Kidney epithelial cell (primary cell): Measurements from ENCODE around the gene NVL. TPM values are rescaled to one million over a fixed set of nuclear protein-coding genes. Genes with fewer than 3 reads are reported as not detected.
"Not testable (repeated sequence)": the region's sequence is repeated elsewhere in the genome, so short reads cannot be mapped to it uniquely, and the experiment has no call there.

Experiments used
- DNase-seq: peaks from one replicate; pipeline ENCODE4 v3.0.0-alpha.2; 2010; ENCODE audit warnings: low read depth
- H3K27me3 ChIP-seq: 2 replicates; pipeline ENCODE4 v1.6.0; 2011; ENCODE audit warnings: low read length; ENCODE audit not compliant: control insufficient read depth, insufficient read depth
- H3K36me3 ChIP-seq: 2 replicates; pipeline ENCODE4 v1.5.1; 2011; ENCODE audit warnings: low read length; ENCODE audit not compliant: control insufficient read depth, insufficient read depth
- H3K4me3 ChIP-seq: 2 replicates; pipeline ENCODE4 v1.5.1; 2011; ENCODE audit warnings: low read depth, mild to moderate bottlenecking, control low read depth, low read length
- total RNA-seq: library from RNA; depleted of rRNA; stranded (reverse); fragments of >200 nt; gene quantifications from 2 replicates; pipeline ENCODE4 v1.2.3, GENCODE V29; 2015
- TF ChIP-seq, protein P1 (sequence below): IDR thresholded peaks from 2 replicates; pipeline ENCODE4 v1.5.1; 2011; ENCODE audit warnings: mild to moderate bottlenecking, moderate library complexity, low read length, control low read depth, inconsistent platforms; ENCODE audit not compliant: insufficient read depth, poor library complexity, severe bottlenecking

NVL gene
- total RNA-seq, 1 donor from 2014 or later, result 26.1 TPM

DNA sequence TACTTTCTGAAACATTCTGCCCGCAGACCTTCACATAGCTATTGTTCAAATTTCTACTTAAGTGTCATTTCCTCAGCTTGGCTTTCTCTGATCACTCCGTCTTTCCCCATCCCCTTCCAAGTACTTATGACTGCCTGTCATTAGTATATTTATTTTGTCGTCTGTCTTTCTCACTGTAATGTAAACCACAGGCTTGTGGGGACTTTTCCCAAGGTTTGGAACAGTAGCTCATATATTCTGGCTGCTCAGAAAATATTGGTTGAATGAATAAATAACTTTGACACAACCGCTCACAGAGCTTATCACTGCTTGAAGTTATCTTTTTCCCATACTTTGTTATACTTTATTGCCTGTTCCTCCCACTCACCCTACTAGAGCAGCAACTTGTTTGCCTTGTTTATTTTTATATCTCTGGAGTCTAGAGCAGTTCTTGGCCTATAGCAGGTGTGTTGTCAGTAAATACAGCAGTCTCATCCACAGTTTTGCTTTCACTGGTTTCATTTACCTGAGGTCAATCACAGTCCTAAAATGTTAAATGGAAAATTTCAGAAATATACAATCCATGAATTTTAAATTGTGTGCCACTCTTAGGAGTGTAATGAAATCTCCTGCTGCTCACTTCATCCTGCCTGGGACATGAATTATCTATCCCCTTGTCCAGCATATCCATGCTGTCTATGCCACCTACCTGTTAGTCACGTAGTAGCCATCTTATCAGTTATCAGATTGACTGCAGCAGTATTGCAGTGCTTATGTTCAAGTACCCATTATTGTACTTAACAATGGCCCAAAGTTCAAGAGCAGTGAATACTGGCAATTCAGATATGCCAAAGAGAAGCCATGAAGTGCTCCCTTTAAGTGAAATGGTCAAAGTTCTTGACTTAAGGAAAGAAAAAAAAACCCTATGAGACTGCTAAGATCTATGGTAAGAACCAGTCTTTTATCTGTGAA is 24.3 kb upstream of the NVL start:
- H3K27me3 ChIP-seq, result no peaks in the 10 kb centered on the region
- H3K4me3 ChIP-seq, result no peak overlapping the region
- no peaks in the 10 kb centered on the region for H3K36me3 ChIP-seq
- TF ChIP-seq, protein P1, sequence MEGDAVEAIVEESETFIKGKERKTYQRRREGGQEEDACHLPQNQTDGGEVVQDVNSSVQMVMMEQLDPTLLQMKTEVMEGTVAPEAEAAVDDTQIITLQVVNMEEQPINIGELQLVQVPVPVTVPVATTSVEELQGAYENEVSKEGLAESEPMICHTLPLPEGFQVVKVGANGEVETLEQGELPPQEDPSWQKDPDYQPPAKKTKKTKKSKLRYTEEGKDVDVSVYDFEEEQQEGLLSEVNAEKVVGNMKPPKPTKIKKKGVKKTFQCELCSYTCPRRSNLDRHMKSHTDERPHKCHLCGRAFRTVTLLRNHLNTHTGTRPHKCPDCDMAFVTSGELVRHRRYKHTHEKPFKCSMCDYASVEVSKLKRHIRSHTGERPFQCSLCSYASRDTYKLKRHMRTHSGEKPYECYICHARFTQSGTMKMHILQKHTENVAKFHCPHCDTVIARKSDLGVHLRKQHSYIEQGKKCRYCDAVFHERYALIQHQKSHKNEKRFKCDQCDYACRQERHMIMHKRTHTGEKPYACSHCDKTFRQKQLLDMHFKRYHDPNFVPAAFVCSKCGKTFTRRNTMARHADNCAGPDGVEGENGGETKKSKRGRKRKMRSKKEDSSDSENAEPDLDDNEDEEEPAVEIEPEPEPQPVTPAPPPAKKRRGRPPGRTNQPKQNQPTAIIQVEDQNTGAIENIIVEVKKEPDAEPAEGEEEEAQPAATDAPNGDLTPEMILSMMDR, result no peak
- no peak for DNase-seq

DNA sequence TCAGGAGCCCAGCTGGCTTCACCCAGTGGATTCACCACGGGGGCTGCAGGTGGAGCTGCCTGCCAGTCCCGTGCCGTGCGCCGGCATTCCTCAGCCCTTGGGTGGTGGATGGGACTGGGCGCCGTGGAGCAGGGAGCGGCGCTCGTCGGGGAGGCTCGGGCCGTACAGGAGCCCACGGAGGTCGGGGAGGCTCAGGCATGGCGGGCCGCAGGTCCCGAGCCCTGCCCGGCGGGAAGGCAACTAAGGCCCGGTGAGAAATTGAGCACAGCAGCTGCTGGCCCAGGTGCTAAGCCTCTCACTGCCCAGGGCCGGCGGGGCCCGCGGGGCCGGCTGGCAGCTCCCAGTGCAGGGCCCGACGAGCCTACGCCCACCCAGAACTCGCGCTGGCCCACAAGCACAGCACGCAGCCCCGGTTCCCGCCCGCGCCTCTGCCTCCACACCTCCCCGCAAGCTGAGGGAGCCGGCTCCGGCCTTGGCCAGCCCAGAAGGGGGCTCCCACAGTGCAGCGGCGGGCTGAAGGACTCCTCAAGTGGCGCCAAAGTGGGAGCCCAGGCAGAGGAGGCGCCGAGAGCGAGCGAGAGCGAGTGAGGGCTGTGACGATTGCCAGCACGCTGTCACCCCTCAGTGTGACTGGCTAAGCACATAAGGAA is 22.6 kb upstream of the NVL start:
- not testable (repeated sequence) for DNase-seq, H3K4me3 ChIP-seq, H3K27me3 ChIP-seq, H3K36me3 ChIP-seq

DNA sequence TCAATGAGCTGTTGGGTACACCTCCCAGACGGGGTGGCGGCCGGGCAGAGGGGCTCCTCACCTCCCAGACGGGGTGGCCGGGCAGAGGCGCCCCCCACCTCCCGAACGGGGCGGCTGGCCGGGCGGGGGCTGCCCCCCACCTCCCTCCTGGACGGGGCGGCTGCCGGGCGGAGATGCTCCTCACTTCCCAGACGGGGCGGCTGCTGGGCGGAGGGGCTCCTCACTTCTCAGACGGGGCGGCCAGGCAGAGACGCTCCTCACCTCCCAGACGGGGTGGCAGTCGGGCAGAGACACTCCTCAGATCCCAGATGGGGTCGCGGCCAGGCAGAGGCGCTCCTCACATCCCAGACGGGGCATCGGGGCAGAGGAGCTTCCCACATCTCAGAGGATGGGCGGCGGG is 19.7 kb upstream of the NVL start:
- not testable (repeated sequence) for H3K36me3 ChIP-seq, H3K27me3 ChIP-seq, H3K4me3 ChIP-seq, DNase-seq

DNA sequence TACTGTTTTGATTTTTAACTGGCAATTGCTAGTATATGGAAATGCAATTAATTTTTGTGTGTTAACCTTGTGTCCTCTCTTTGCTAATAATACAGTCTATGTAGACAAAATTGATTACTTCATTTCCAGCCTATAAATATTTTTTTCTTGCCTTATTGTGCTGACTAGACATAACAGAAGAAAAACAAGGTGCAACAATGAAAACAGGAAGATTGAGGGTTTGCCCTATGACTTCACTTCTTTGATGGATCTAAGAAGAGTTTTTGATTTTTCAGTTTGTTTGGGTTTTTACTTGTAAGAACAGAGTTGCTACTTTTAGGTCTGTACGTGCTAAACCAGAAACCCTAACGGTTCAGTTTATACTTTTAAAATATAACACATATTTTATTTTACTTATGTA is 18.2 kb upstream of the NVL start:
- no peaks in the 10 kb centered on the region for H3K36me3 ChIP-seq
- TF ChIP-seq, protein P1, result no peak
- no peak for DNase-seq
- H3K4me3 ChIP-seq, result no peak overlapping the region
- H3K27me3 ChIP-seq, result no peaks in the 10 kb centered on the region

DNA sequence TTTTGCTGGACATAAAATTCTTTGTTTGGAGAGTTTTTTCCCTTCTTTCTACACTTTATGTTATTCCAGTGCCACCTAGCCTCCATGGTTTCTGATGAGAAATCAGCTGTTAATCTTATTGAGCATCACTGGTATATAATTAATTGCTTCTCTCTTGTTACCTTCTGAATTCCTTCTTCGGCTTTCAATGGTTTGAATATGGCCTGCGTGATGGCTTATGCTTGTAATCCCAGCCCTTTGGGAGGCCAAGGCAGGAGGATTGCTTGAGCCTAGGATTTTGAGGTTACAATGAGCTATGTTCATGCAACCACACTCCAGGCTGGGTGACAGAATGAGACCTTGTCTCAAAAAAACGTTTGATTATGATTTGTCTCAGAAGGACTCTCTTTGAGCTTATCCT is 13.7 kb upstream of the NVL start:
- DNase-seq, result no peak
- H3K4me3 ChIP-seq, result no peak overlapping the region
- no peaks in the 10 kb centered on the region for H3K36me3 ChIP-seq
- no peaks in the 10 kb centered on the region for H3K27me3 ChIP-seq
- TF ChIP-seq, protein P1, result no peak

DNA sequence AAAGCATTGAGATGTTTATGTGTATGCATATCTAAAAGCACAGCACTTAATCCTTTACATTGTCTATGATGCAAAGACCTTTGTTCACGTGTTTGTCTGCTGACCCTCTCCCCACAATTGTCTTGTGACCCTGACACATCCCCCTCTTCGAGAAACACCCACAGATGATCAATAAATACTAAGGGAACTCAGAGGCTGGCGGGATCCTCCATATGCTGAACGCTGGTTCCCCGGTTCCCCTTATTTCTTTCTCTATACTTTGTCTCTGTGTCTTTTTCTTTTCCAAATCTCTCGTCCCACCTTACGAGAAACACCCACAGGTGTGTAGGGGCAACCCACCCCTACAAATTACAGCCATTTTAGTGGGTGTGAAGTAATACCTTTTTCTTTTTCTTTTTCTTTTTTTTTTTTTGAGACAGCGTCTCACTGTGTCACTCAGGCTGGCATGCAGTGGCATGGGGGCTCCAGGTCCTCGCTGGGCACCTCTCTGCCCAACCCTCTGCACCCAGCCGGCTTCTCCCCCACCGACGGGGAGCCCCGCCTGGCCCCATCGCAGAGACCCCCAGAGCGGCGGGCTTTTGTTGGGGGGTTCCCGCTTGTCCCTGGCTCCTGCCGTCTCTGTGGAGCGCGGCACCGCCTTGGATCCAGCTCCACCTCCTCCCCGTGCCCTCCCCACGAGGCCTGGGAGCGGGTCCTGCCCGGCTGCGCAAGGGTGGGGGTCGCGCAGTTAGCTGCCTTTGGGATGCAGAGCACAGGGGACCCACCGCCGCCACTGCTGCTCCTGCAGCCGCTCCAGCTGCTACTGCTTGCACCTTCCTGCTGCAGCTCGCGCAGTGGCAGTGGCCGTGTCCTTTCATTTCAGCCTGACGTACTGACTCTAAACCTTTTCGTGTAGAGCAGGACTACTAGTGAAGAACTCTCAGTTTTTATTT is 10.7 kb upstream of the NVL start:
- not testable (repeated sequence) for DNase-seq

More for the DNA sequence above, 10.7 kb upstream of the NVL start:
- not testable (repeated sequence) for H3K36me3 ChIP-seq, H3K27me3 ChIP-seq
- H3K4me3 ChIP-seq, result peak overlapping the region; percentile 44
